IMR-90 (cell line): Measurements from ENCODE around the gene TMF1. TPM values are rescaled to one million over a fixed set of nuclear protein-coding genes. Genes with fewer than 3 reads are reported as not detected.

Source experiments
- ATAC-seq: fragments of 200-7000 bp; cut with Tn5 transposase; 2 replicates; pipeline ENCODE4 v1.9.1; 2020; ENCODE audit warnings: low read depth, mild to moderate bottlenecking, moderate library complexity
- BruUV-seq: library from RNA; stranded (reverse); fragments of 400-500 nt; replicated peaks from 2 replicates; lab custom pipeline; 2021; lab: Mats Ljungman, UMichigan
- CTCF ChIA-PET: fragments of 300-600 bp; formaldehyde crosslinking; extraction: SDS; loops from one replicate; lab custom pipeline; 2021; ENCODE audit warnings: antibody characterized with exemption; lab: Yijun Ruan, JAX
- POLR2A ChIA-PET: fragments of 300-600 bp; sonication (Branson Sonifier 250); formaldehyde crosslinking; loops from one replicate; lab custom pipeline; 2022; ENCODE audit warnings: antibody characterized with exemption; ENCODE audit not compliant: unreplicated experiment; lab: Charles Lee
- DNase-seq: peaks from one replicate; pipeline ENCODE4 v3.0.0; 2013
- H2AFZ ChIP-seq: replicated peaks from 2 replicates; pipeline ENCODE3; 2013; ENCODE audit warnings: low read length, mild to moderate bottlenecking; ENCODE audit not compliant: poor library complexity
- H2AK5ac ChIP-seq: 2 replicates; pipeline ENCODE4 v1.6.1; 2013; ENCODE audit warnings: low read depth, low read length, inconsistent platforms
- H2AK9ac ChIP-seq: replicated peaks from 2 replicates; pipeline ENCODE3; 2013; ENCODE audit warnings: mild to moderate bottlenecking, low read depth, low read length, moderate library complexity; ENCODE audit not compliant: poor library complexity
- H2BK120ac ChIP-seq: 2 replicates; pipeline ENCODE4 v1.6.1; 2013; ENCODE audit warnings: low read depth, low read length, inconsistent platforms
- H2BK15ac ChIP-seq: 3 replicates; pipeline ENCODE4 v1.6.1; 2013; ENCODE audit warnings: low read depth, low read length, inconsistent platforms
- H2BK20ac ChIP-seq: 2 replicates; pipeline ENCODE4 v1.6.1; 2013; ENCODE audit warnings: low read depth, mild to moderate bottlenecking, inconsistent platforms, low read length, moderate library complexity
- H2BK5ac ChIP-seq: 2 replicates; pipeline ENCODE4 v1.6.1; 2013; ENCODE audit warnings: mild to moderate bottlenecking, low read depth, low read length, inconsistent platforms; ENCODE audit not compliant: poor library complexity, severe bottlenecking
- H3K14ac ChIP-seq: replicated peaks from 2 replicates; pipeline ENCODE4 v1.6.1; 2013; ENCODE audit warnings: low read depth, low read length, inconsistent platforms
- H3K18ac ChIP-seq: 2 replicates; pipeline ENCODE4 v1.6.1; 2013; ENCODE audit warnings: low read depth, low read length, control low read depth
- H3K23ac ChIP-seq: 2 replicates; pipeline ENCODE4 v1.6.1; 2013; ENCODE audit warnings: low read depth, low read length, inconsistent platforms
- H3K27ac ChIP-seq: 2 replicates; pipeline ENCODE4 v1.5.1; 2013; ENCODE audit warnings: mild to moderate bottlenecking, control low read depth, low read length; ENCODE audit not compliant: insufficient read depth
- H3K27me3 ChIP-seq: 2 replicates; pipeline ENCODE4 v1.6.1; 2013; ENCODE audit warnings: low read length; ENCODE audit not compliant: control insufficient read depth, insufficient read depth
- H3K36me3 ChIP-seq: 2 replicates; pipeline ENCODE4 v1.6.1; 2013; ENCODE audit warnings: low read length, mixed read lengths; ENCODE audit not compliant: control insufficient read depth, insufficient read depth
- H3K4ac ChIP-seq: 2 replicates; pipeline ENCODE4 v1.6.1; 2013; ENCODE audit warnings: low read depth, low read length, inconsistent platforms
- H3K4me1 ChIP-seq: 2 replicates; pipeline ENCODE4 v1.6.1; 2013; ENCODE audit warnings: low read length, mixed read lengths; ENCODE audit not compliant: control insufficient read depth, insufficient read depth
- H3K4me2 ChIP-seq: 2 replicates; pipeline ENCODE4 v1.6.1; 2013; ENCODE audit warnings: low read depth, mild to moderate bottlenecking, control low read depth, low read length, moderate library complexity
- H3K4me3 ChIP-seq: 2 replicates; pipeline ENCODE4 v1.5.1; 2013; ENCODE audit warnings: low read depth, mild to moderate bottlenecking, control low read depth, low read length, moderate library complexity; ENCODE audit not compliant: insufficient read depth
- H3K56ac ChIP-seq: 2 replicates; pipeline ENCODE4 v1.6.1; 2013; ENCODE audit warnings: low read length, inconsistent platforms; ENCODE audit not compliant: insufficient read depth; ENCODE audit errors: extremely low read depth
- H3K79me1 ChIP-seq, 2 experiments: 2 replicates each; pipeline ENCODE4 v1.6.1; 2013; ENCODE audit warnings: low read length in 2 of 2, inconsistent platforms in 1 of 2, low read depth in 1 of 2
- H3K9ac ChIP-seq: 2 replicates; pipeline ENCODE4 v1.6.1; 2013; ENCODE audit warnings: low read depth, low read length, control low read depth
- H3K9me1 ChIP-seq: 2 replicates; pipeline ENCODE4 v1.6.1; 2013; ENCODE audit warnings: low read length, inconsistent platforms; ENCODE audit not compliant: insufficient read depth
- H3K9me3 ChIP-seq: 2 replicates; pipeline ENCODE4 v1.6.1; 2013; ENCODE audit warnings: low read length; ENCODE audit not compliant: control insufficient read depth, insufficient read depth
- H4K20me1 ChIP-seq: 2 replicates; pipeline ENCODE4 v1.6.1; 2013; ENCODE audit warnings: low read length, inconsistent platforms; ENCODE audit not compliant: insufficient read depth
- H4K5ac ChIP-seq: 2 replicates; pipeline ENCODE4 v1.6.1; 2013; ENCODE audit warnings: mild to moderate bottlenecking, low read depth, low read length, control low read depth
- H4K8ac ChIP-seq, 2 experiments: 2 replicates each; pipeline ENCODE4 v1.6.1; 2013; ENCODE audit warnings: low read depth in 2 of 2, low read length in 2 of 2, control low read depth in 1 of 2, inconsistent platforms in 1 of 2
- H4K91ac ChIP-seq: 2 replicates; pipeline ENCODE4 v1.6.1; 2013; ENCODE audit warnings: low read depth, low read length, inconsistent platforms; ENCODE audit not compliant: insufficient read depth
- BHLHE40 ChIP-seq: fragments of 150-350 bp; IDR thresholded peaks from 2 replicates; pipeline ENCODE4 v1.6.1; 2016; ENCODE audit warnings: mild to moderate bottlenecking, low read depth, low read length
- CEBPB ChIP-seq: IDR thresholded peaks from 2 replicates; pipeline ENCODE4 v1.6.1; 2012; ENCODE audit warnings: low read depth, low read length, improper control_type of control experiment
- MXI1 ChIP-seq: IDR thresholded peaks from 2 replicates; pipeline ENCODE4 v1.6.1; 2012; ENCODE audit warnings: low read depth, mild to moderate bottlenecking, low read length, moderate library complexity, borderline replicate concordance
- NFE2L2 ChIP-seq: fragments of 150-350 bp; IDR thresholded peaks from 2 replicates; pipeline ENCODE4 v1.6.1; 2016; ENCODE audit warnings: low read depth, mild to moderate bottlenecking, low read length
- RFX5 ChIP-seq: IDR thresholded peaks from 2 replicates; pipeline ENCODE4 v1.8.0; 2012; ENCODE audit warnings: low read depth, mild to moderate bottlenecking, low read length, moderate library complexity
- SMC3 ChIP-seq: fragments of 150-350 bp; IDR thresholded peaks from 2 replicates; pipeline ENCODE4 v1.6.1; 2016; ENCODE audit warnings: low read depth, mild to moderate bottlenecking, antibody characterized with exemption, low read length, moderate library complexity
- WGBS, 2 experiments: methylation state at CpG; one replicate each; pipeline versions ENCODE4 v1.1.5 to v1.1.7; 2013; ENCODE audit warnings: missing lambda C conversion rate in 2 of 2; ENCODE audit not compliant: insufficient read length in 1 of 2; ENCODE audit errors: extremely low coverage in 2 of 2; 5-methylcytosine and 5-hydroxymethylcytosine counted together
- dilution Hi-C: fragments of 300-500 bp; cut with HindIII; formaldehyde crosslinking; loops from one replicate; pipeline ENCODE4 v1.14.3; 2018; ENCODE audit warnings: low sequenced_read_pairs; ENCODE audit not compliant: unreplicated experiment
- in situ Hi-C: fragments of 300-500 bp; cut with MboI; formaldehyde crosslinking; loops from 3 replicates; pipeline ENCODE4 v1.14.3; 2019; ENCODE audit warnings: low sequenced_read_pairs, inconsistent platforms, mixed read lengths
- intact Hi-C: fragments of 100-400 bp; cut with micrococcal nuclease; formaldehyde crosslinking; loops from 2 replicates; pipeline ENCODE4 v1.10.0; 2022
- polyA plus RNA-seq, 3 experiments: library from polyadenylated mRNA; depleted of rRNA; stranded (reverse); fragments of >200 nt; gene quantifications; 2 replicates each; pipeline ENCODE4 v1.2.3, GENCODE V29; 2012; ENCODE audit warnings: low replicate concordance in 1 of 3
- total RNA-seq: library from RNA; depleted of rRNA; stranded (reverse); fragments of >200 nt; gene quantifications from 2 replicates; pipeline ENCODE4 v1.2.3, GENCODE V29; 2012
- TF ChIP-seq, protein P1 (sequence below): conservative IDR thresholded peaks from 2 replicates; pipeline ENCODE4 v1.5.1; 2012; ENCODE audit warnings: mild to moderate bottlenecking, low read depth, low read length, improper control_type of control experiment
- TF ChIP-seq, protein P2 (sequence below): fragments of 150-350 bp; IDR thresholded peaks from 2 replicates; pipeline ENCODE4 v1.6.1; 2016; ENCODE audit warnings: low read depth, mild to moderate bottlenecking, low read length, moderate library complexity, borderline replicate concordance

TMF1 gene
- total and polyA plus RNA-seq, 2 of the 4 experiments (the other 2 are of a cell fraction), result 12.4 to 39.1 TPM

DNA sequence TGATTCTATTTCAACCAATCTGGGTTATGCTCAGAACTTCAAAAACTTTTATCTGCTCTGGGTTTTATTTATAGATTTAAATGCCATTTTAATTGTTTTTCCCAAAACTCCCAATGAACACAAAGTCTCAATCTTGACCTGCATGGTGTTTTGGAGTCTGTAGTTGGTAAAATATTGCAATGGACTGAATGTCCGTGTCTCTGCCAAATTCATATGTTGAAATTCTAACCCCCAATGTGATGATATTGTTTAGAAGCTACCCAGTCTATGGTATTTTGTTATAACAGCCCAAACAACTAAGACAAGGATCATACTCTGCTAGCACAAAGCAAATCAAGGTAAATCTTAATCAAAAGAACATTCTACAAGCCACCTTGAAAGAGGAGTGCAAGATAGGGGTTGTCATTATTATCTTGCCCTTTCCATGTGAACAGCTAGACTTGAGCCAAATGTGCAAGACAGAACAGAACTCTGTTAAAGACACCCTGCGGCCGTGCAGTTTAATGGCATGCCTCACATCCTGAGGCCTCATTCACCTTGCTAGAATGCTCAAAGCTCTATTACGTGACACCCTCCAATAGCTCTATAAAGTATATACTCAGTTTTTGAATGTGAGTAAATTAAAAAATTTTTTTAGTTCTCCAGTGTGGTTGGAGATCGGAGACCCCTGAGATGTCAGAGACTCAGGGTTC lies 46.2 kb downstream of the TMF1 start:
- no peak overlapping the region for H3K9ac ChIP-seq
- no peak overlapping the region for H3K23ac ChIP-seq
- no peak overlapping the region for H2AK5ac ChIP-seq
- H3K4ac ChIP-seq, result no peak overlapping the region
- no peak overlapping the region for H2BK120ac ChIP-seq
- no peaks in the 10 kb centered on the region for H4K20me1 ChIP-seq
- H3K14ac ChIP-seq, result no peak overlapping the region
- TF ChIP-seq CEBPB (no peak), RFX5 (no peak), SMC3 (no peak), NFE2L2 (no peak), MXI1 (no peak), BHLHE40 (no peak)
- TF ChIP-seq, protein P1, sequence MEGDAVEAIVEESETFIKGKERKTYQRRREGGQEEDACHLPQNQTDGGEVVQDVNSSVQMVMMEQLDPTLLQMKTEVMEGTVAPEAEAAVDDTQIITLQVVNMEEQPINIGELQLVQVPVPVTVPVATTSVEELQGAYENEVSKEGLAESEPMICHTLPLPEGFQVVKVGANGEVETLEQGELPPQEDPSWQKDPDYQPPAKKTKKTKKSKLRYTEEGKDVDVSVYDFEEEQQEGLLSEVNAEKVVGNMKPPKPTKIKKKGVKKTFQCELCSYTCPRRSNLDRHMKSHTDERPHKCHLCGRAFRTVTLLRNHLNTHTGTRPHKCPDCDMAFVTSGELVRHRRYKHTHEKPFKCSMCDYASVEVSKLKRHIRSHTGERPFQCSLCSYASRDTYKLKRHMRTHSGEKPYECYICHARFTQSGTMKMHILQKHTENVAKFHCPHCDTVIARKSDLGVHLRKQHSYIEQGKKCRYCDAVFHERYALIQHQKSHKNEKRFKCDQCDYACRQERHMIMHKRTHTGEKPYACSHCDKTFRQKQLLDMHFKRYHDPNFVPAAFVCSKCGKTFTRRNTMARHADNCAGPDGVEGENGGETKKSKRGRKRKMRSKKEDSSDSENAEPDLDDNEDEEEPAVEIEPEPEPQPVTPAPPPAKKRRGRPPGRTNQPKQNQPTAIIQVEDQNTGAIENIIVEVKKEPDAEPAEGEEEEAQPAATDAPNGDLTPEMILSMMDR, result no peak
- TF ChIP-seq, protein P2, sequence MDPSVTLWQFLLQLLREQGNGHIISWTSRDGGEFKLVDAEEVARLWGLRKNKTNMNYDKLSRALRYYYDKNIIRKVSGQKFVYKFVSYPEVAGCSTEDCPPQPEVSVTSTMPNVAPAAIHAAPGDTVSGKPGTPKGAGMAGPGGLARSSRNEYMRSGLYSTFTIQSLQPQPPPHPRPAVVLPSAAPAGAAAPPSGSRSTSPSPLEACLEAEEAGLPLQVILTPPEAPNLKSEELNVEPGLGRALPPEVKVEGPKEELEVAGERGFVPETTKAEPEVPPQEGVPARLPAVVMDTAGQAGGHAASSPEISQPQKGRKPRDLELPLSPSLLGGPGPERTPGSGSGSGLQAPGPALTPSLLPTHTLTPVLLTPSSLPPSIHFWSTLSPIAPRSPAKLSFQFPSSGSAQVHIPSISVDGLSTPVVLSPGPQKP, result no peak
- peaks cover 30% of the 10 kb centered on the region for H3K36me3 ChIP-seq
- H3K9me1 ChIP-seq, result peaks cover 5% of the 10 kb centered on the region; the same call in 1 of the 2 replicates
- no peak overlapping the region for H4K91ac ChIP-seq
- no peak overlapping the region for H3K56ac ChIP-seq
- intact Hi-C loops, result no loop called here
- no peak overlapping the region for H3K18ac ChIP-seq
- no peaks in the 10 kb centered on the region for H3K27me3 ChIP-seq
- H3K9me3 ChIP-seq, result no peaks in the 10 kb centered on the region
- no peak overlapping the region for H2AFZ ChIP-seq
- peaks cover 6 to 15% of the 10 kb centered on the region in 2 experiments; a peak in 3 of 4 replicates for H3K79me1 ChIP-seq
- no peak overlapping the region for H2AK9ac ChIP-seq
- H3K27ac ChIP-seq, result no peak overlapping the region
- H3K4me1 ChIP-seq, result peaks cover 4% of the 10 kb centered on the region; the same call in 1 of the 2 replicates
- DNase-seq, result no peak
- H2BK15ac ChIP-seq, result no peak overlapping the region
- no peak overlapping the region for H4K8ac ChIP-seq
- dilution Hi-C loops, result no loop called here
- no peak overlapping the region for H2BK20ac ChIP-seq
- ATAC-seq, result no peak
- no peak overlapping the region for H3K4me2 ChIP-seq
- no TSS peak for BruUV-seq
- ChIA-PET POLR2A (no interaction called here), CTCF (interaction anchor here (0.8 kb wide), 1 partner anchor 9 kb away, joined by 3 read pairs; no protein-coding TSS in a partner anchor)
- H2BK5ac ChIP-seq, result no peak overlapping the region
- in situ Hi-C loops, result no loop called here
- no peak overlapping the region for H3K4me3 ChIP-seq
- H4K5ac ChIP-seq, result no peak overlapping the region
- WGBS, 2 experiments, result no CpG with 5 or more reads among the region's 5 CpGs
